GM18507 (cell line): ENCODE data around the gene KAT6B.
A peak's percentile ranks its signal among the peaks of the same experiment; 100 is the strongest.

Experiments
- DNase-seq: peaks from one replicate; pipeline ENCODE4 v3.0.0; 2011; ENCODE audit warnings: low read depth; ENCODE audit not compliant: insufficient read length; ENCODE audit errors: extremely low spot score
- FAIRE-seq: peaks from 2 replicates; lab custom pipeline; 2011; peaks lifted over from hg19 to GRCh38; lab: Jason Lieb, UNC

Gene KAT6B

GRCh38 chr10:74932648-74933047 is 106.2 kb downstream of the KAT6B start:
- no peak for DNase-seq
- FAIRE-seq = no peak

DNA sequence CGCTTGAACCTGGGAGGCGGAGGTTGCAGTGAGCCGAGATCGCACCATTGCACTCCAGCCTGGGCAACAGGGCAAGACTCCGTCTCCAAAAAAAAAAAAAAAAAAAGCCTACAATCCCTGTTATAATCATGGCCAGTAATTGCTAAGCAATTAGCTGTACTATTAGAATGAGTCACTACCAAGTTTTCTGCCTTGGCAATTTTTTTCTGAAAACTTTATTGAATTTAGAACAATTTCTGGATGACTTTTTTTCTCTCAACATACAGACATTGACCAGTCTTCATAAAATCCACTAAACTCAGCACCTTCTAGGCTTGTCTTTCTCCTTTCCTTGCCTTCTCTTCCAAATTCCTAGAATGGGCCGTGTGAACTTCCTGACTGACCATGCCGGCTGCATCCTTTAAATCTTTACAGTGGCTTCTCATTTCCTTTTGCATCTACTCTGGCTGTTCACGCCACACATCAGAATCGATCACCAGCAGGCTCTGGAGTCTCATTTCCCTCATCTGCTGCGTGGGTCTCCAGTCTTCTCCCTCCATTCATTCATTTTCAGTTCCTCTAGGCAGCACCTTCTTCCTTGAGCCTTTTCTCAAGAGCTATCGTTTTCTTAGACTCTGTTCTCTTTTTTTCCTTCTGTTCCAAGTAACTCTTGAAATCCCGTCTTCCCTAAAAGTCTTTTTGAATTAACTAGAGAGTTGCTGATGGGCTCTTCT is 107.9 kb downstream of the KAT6B start:
- DNase-seq = no peak
- peak; percentile 31 for FAIRE-seq

DNA sequence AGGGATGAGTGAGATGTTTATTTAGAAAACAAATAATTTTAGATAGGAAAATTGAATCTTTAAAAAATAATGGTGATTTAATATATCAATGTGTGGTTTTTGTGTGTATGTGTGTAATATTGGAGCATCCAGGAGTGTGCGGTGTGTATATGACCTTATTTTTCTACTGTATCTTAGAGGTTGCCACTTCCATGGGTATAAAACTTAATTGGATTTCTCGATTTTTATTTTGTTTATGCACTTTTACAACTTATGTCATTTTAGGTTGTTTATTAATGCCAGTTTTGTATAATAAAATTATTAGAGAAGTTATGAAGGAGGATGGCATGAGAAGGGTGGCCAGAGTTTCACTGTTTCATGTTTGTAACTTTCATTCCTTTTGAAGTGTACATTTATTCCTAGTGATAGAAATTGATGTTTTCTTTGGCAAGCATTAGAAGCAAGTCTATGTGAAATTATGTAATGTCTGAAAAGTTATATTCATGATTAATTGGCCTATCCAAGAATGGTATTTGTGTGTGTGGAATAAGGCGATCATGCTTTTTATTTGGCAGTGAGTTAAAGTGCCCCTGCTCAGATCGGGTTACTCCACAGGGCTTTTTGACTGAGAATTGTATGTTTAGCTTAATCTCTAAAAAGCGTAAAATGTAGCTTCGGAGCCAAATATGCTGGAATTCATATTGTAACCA is 110.3 kb downstream of the KAT6B start:
- DNase-seq = no peak
- no peak for FAIRE-seq

DNA sequence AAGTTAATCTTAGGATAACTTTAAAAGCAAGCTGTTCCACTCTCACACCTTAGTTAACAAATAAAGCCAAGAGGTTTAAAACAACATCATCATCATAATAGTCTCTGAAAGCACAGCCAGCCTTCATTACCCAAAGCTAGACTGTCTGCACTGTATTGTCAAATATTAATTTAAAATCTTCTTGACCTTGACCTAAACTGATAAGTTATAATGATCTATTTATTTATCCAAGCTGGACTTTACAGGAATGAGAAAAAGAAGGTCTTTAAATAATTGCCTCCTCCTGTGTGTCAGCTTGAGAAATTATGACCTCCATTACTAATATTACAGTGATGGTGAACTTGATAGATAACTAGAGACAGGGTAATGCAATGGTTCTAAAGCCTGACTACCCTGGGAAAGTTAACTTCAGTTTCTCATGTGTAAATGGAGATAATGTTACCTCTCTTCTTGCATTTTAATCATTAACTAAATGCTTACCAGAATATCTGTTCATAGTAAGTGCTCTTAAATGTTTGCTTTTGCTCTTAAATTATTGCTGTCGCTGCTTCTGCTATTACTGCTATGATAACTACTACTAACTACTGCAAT is 111.0 kb downstream of the KAT6B start:
- FAIRE-seq = peak; percentile 68
- DNase-seq = no peak

- FAIRE-seq = no peak
- no peak for DNase-seq
Observed at GRCh38 chr10:74944205-74944604, 117.8 kb downstream of the KAT6B start.

DNA sequence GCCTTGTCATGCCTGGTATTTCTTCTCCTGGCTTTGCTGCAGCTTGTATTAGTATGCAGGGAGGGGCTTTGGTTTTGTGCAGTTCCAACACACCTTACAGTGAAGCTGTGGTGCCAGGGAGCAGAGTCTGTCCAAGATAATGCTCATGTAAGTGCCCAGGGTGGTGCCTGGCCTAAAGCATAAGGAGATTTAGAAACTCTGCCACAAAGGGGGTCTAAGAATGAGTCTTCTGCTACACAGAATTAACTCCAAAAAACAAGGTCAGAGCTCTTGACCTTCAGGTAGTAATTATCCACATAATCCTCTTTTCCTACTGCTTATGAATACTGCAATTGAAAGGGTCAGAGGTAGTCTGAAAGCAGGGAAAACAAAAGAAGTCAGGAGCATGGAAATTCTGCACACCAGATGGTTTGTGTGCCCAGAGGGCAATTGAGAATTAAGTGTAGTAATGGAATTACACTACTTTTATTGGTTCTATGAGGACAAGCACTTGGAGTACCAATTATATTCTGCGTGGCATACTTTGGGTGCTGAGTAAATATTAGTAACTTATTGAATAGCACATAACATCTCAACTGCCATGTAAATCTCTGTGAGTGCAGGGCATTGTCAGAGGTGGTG is 121.5 kb downstream of the KAT6B start:
- no peak for DNase-seq
- no peak for FAIRE-seq

DNA sequence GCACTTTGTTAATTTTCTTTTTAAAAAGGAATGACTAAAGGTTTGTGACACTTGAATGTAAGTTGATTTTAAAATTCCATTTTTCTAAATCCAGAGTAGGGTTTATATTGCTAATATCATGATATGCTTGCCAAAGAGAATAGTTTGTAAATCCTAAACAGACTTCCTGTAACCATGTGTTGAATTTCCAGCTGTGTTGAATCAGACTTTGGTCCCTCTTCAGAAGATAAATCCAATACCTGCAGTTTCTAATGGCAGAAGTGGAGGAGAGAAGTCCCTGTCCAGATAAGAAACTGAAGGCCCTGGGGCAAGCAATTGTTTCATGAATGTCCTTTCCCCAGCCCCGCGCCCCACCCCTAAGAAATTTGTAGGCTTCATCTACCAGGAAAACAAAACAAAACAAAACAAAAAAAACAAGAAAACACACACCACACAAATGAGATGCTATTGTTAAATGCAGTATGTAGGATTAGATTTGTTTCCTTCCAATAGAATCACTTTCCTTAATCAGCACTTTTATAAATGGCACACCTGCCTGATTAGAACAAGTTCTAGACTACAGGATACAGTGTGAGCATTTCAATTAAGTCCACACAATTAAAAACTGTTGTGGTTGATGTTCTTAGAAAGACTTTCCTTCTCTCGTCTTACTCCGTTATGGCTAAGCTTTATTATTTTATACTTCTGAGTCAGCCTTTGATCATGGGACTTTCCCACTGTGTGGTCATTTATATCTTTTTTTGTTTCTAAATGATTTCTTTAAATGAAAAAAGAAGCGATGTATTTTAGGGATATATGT is 122.8 kb downstream of the KAT6B start:
- DNase-seq (no peak), FAIRE-seq (no peak)

DNA sequence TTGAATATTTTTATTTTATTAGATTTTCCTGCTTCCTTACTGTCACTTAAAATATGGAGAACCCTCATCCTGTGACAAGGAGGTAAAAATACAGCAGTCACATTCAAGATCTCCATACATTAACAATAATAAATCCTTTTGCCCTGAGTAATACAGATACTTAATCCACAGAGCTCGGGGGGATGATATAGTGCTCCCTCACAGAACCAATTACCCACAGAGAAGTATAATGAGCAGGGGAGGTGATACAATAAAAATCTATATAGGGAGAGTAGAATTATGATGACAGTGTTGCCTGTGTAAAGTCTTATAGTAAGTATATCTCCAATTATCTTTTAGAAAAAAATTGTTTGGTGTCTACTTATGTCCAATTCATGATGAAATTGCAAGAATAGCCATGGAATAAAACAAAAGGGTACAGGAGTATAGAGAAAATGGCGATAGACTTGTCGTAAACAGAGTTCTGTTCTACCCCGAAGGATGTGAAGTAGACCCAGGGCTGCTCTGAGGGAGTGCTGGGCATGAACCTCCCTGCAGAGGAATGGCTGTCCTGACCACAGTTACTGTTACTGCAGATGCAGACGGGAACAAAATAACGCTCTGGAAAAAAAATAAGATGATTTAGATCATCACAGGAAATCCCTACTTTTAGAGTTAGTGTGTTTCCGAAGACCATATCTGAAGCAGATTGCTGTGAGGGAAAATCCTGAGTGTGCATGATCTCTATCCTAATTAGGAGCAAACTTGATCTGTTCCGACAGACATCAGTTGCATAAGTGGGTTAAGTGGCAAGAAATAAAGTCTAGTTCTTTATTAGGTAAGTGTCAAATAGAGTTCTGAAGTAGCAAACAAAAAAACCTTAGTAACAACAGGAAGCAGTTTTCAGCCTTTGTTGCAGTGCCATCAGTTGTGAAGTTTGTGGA is 123.7 kb downstream of the KAT6B start:
- no peak for DNase-seq
- FAIRE-seq = no peak

- FAIRE-seq (no peak), DNase-seq (no peak)
Observed at GRCh38 chr10:74953214-74953613, 126.8 kb downstream of the KAT6B start.

GRCh38 chr10:74955796-74956195 is 129.4 kb downstream of the KAT6B start:
- no peak for FAIRE-seq
- DNase-seq = no peak

- FAIRE-seq = no peak
- no peak for DNase-seq
Observed at GRCh38 chr10:74956555-74957111, 130.2 kb downstream of the KAT6B start.

GRCh38 chr10:74957285-74957961 is 131.0 kb downstream of the KAT6B start:
- FAIRE-seq (no peak), DNase-seq (no peak)

DNA sequence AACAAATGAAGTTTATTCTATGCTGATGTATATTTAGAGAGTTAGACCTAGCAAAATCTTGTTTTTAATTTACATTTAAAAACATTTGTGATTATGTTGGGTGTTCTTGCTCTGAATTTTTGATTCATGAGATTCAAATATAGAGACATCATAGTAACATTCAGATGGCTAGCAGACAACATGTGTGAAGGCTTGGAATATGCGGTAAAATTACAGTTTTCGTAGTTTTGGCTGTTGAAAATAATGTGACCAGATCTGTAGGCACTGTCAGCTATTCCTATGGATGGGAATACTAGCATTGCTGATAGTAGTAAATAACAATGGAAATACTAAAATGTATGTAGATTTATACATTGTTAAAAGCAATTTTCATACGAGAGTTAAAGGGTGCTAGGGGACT is 131.9 kb downstream of the KAT6B start:
- no peak for FAIRE-seq

GRCh38 chr10:74960670-74961069 is 134.3 kb downstream of the KAT6B start:
- no peak for DNase-seq
- no peak for FAIRE-seq

More for the DNA sequence above, 131.9 kb downstream of the KAT6B start:
- DNase-seq = no peak

GRCh38 chr10:74962517-74962916 is 136.1 kb downstream of the KAT6B start:
- DNase-seq (no peak), FAIRE-seq (no peak)

- no peak for FAIRE-seq
- peak; percentile 22 for DNase-seq
Observed at GRCh38 chr10:74963549-74963948, 137.1 kb downstream of the KAT6B start.

DNA sequence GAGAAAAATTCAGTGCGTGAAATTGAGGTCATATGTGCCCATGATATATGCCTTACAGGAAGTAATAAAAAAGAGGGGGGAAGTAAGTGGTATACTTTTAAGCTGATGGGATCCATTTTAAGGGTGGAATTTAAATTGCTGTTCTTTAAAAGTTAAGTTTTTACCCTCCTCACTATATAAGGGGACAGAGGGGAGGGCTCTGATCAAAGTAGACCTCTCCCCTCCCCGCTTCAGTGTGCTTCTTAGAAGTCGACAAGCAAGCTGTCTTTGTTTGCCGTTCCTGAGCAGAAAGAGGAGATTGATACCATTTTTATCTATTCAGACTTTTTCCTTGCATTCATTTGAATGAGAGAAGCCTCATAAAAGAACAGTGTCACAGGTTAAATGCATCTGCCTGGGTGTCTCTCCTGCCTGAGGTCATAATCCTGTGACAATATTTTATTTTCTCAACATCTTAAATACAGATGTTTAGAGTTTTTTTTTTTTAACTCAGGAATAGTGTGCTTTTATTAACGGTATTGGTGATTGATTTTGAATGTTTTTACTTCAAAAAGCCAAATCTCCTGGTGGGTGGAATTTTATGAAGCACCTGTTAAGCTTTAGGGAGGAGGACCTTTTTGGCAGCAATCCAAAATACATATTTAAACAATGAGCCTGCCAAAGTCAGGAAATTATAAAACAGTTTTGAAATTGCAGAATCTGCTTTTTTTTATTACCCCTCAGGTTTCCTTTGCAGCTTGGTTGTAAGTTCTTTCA is 141.7 kb downstream of the KAT6B start:
- no peak for DNase-seq
- no peak for FAIRE-seq
